BLaER1 (cell line): ENCODE data around the gene SLC22A5.
"Not testable (repeated sequence)": the region's sequence is repeated elsewhere in the genome, so short reads cannot be mapped to it uniquely, and the experiment has no call there.

Source experiments
- H3K27ac ChIP-seq: shearing (Covaris generic); formaldehyde crosslinking; 2 replicates; pipeline ENCODE4 v1.8.1; 2022
- H3K27me3 ChIP-seq: shearing (Covaris generic); formaldehyde crosslinking; 2 replicates; pipeline ENCODE4 v1.8.1; 2022
- H3K36me3 ChIP-seq: shearing (Covaris generic); formaldehyde crosslinking; 2 replicates; pipeline ENCODE4 v1.8.1; 2022
- H3K4me1 ChIP-seq: shearing (Covaris generic); formaldehyde crosslinking; 2 replicates; pipeline ENCODE4 v1.8.1; 2022
- H3K4me2 ChIP-seq: shearing (Covaris generic); formaldehyde crosslinking; 2 replicates; pipeline ENCODE4 v1.8.1; 2022
- H3K4me3 ChIP-seq: shearing (Covaris generic); formaldehyde crosslinking; 2 replicates; pipeline ENCODE4 v1.8.1; 2022
- H3K9ac ChIP-seq: shearing (Covaris generic); formaldehyde crosslinking; 2 replicates; pipeline ENCODE4 v1.8.1; 2022
- H3K9me3 ChIP-seq: shearing (Covaris generic); formaldehyde crosslinking; 2 replicates; pipeline ENCODE4 v1.8.1; 2022
- H4K20me1 ChIP-seq: shearing (Covaris generic); formaldehyde crosslinking; 2 replicates; pipeline ENCODE4 v1.8.1; 2022
- Cebpa-rat ChIP-seq: shearing (Covaris generic); IDR thresholded peaks from 2 replicates; pipeline ENCODE4 v1.8.1; 2022

The SLC22A5 gene

GRCh38 chr5:132429463-132430440 lies 60.2 kb downstream of the SLC22A5 start:
- Histone ChIP-seq H3K4me3 (peak overlapping the region; percentile 17; the same call in 1 of the 2 replicates), H4K20me1 (no peaks in the 10 kb centered on the region), H3K27me3 (no peaks in the 10 kb centered on the region), H3K9ac (peak overlapping the region; percentile 93), H3K9me3 (no peaks in the 10 kb centered on the region), H3K27ac (peak overlapping the region; percentile 97), H3K4me2 (peak overlapping the region; percentile 94), H3K4me1 (peaks cover 97% of the 10 kb centered on the region), H3K36me3 (peaks cover 20% of the 10 kb centered on the region)
- no peak for TF ChIP-seq Cebpa-rat

- Histone ChIP-seq H3K4me2 (peak overlapping the region; percentile 94), H3K4me1 (peaks cover 97% of the 10 kb centered on the region)
These were observed 61.2 kb downstream of the SLC22A5 start for GRCh38 chr5:132430746-132431145.

GRCh38 chr5:132431632-132432031 lies 62.1 kb downstream of the SLC22A5 start:
- Histone ChIP-seq H3K4me1 (peaks cover 97% of the 10 kb centered on the region), H3K27me3 (no peaks in the 10 kb centered on the region), H3K4me3 (no peak overlapping the region), H3K36me3 (peaks cover 24% of the 10 kb centered on the region), H4K20me1 (no peaks in the 10 kb centered on the region), H3K9me3 (no peaks in the 10 kb centered on the region), H3K27ac (peak overlapping the region; percentile 97; the same call in 1 of the 2 replicates), H3K4me2 (peak overlapping the region; percentile 94), H3K9ac (no peak overlapping the region)
- no peak for TF ChIP-seq Cebpa-rat

More at GRCh38 chr5:132430746-132431145, 61.2 kb downstream of the SLC22A5 start:
- H3K9ac ChIP-seq: peak overlapping the region; percentile 93; the same call in 1 of the 2 replicates
- no peak overlapping the region for H3K4me3 ChIP-seq
- H3K27ac ChIP-seq: peak overlapping the region; percentile 97
- H4K20me1 ChIP-seq: no peaks in the 10 kb centered on the region
- H3K9me3 ChIP-seq: no peaks in the 10 kb centered on the region
- TF ChIP-seq Cebpa-rat: no peak
- H3K36me3 ChIP-seq: peaks cover 24% of the 10 kb centered on the region
- no peaks in the 10 kb centered on the region for H3K27me3 ChIP-seq

GRCh38 chr5:132433141-132433540 lies 63.6 kb downstream of the SLC22A5 start:
- peaks cover 24% of the 10 kb centered on the region for H3K36me3 ChIP-seq
- TF ChIP-seq Cebpa-rat: no peak
- H3K4me3 ChIP-seq: no peak overlapping the region
- no peak overlapping the region for H3K9ac ChIP-seq
- H3K4me1 ChIP-seq: peaks cover 97% of the 10 kb centered on the region
- no peaks in the 10 kb centered on the region for H3K27me3 ChIP-seq
- no peak overlapping the region for H3K4me2 ChIP-seq
- H3K9me3 ChIP-seq: no peaks in the 10 kb centered on the region
- H4K20me1 ChIP-seq: no peaks in the 10 kb centered on the region
- H3K27ac ChIP-seq: no peak overlapping the region

GRCh38 chr5:132434416-132435286 lies 65.1 kb downstream of the SLC22A5 start:
- H3K27ac ChIP-seq: peak overlapping the region; percentile 79; the same call in 1 of the 2 replicates

GRCh38 chr5:132435447-132435846 lies 65.9 kb downstream of the SLC22A5 start:
- TF ChIP-seq Cebpa-rat: no peak

More at GRCh38 chr5:132434416-132435286, 65.1 kb downstream of the SLC22A5 start:
- TF ChIP-seq Cebpa-rat: no peak
- H3K4me2 ChIP-seq: peak overlapping the region; percentile 81; the same call in 1 of the 2 replicates
- peaks cover 97% of the 10 kb centered on the region for H3K4me1 ChIP-seq
- peaks cover 27% of the 10 kb centered on the region for H3K36me3 ChIP-seq
- H3K9me3 ChIP-seq: no peaks in the 10 kb centered on the region
- no peaks in the 10 kb centered on the region for H4K20me1 ChIP-seq
- no peak overlapping the region for H3K9ac ChIP-seq
- H3K27me3 ChIP-seq: no peaks in the 10 kb centered on the region
- no peak overlapping the region for H3K4me3 ChIP-seq

GRCh38 chr5:132435886-132436285 lies 66.4 kb downstream of the SLC22A5 start:
- TF ChIP-seq Cebpa-rat: no peak
- Histone ChIP-seq H3K36me3 (peaks cover 36% of the 10 kb centered on the region), H3K4me2 (peak overlapping the region; percentile 81), H4K20me1 (no peaks in the 10 kb centered on the region), H3K27ac (peak overlapping the region; percentile 79), H3K4me1 (peaks cover 93% of the 10 kb centered on the region), H3K4me3 (no peak overlapping the region), H3K9ac (no peak overlapping the region), H3K27me3 (no peaks in the 10 kb centered on the region), H3K9me3 (no peaks in the 10 kb centered on the region)

More at GRCh38 chr5:132435447-132435846, 65.9 kb downstream of the SLC22A5 start:
- Histone ChIP-seq H3K9me3 (no peaks in the 10 kb centered on the region), H3K27me3 (no peaks in the 10 kb centered on the region), H3K4me2 (peak overlapping the region; percentile 81), H4K20me1 (no peaks in the 10 kb centered on the region), H3K36me3 (peaks cover 32% of the 10 kb centered on the region), H3K4me3 (no peak overlapping the region), H3K27ac (peak overlapping the region; percentile 79), H3K9ac (no peak overlapping the region), H3K4me1 (peaks cover 97% of the 10 kb centered on the region)

- Histone ChIP-seq H3K4me3 (0 out of 2 replicates have a peak overlapping the region, but pooled peaks have one; percentile 9), H3K4me2 (peak overlapping the region; percentile 81), H3K27me3 (no peaks in the 10 kb centered on the region), H3K4me1 (peaks cover 82% of the 10 kb centered on the region), H4K20me1 (no peaks in the 10 kb centered on the region), H3K36me3 (peaks cover 42% of the 10 kb centered on the region), H3K9me3 (no peaks in the 10 kb centered on the region), H3K9ac (peak overlapping the region; percentile 63), H3K27ac (peak overlapping the region; percentile 79)
- no peak for TF ChIP-seq Cebpa-rat
These were observed 67.4 kb downstream of the SLC22A5 start for GRCh38 chr5:132436936-132437335.

- Histone ChIP-seq H4K20me1 (no peaks in the 10 kb centered on the region), H3K4me2 (peak overlapping the region; percentile 81), H3K27me3 (no peaks in the 10 kb centered on the region), H3K4me3 (no peak overlapping the region), H3K36me3 (peaks cover 34% of the 10 kb centered on the region), H3K9ac (peak overlapping the region; percentile 63; the same call in 1 of the 2 replicates), H3K4me1 (peaks cover 80% of the 10 kb centered on the region), H3K27ac (peak overlapping the region; percentile 79), H3K9me3 (no peaks in the 10 kb centered on the region)
- no peak for TF ChIP-seq Cebpa-rat
These were observed 68.2 kb downstream of the SLC22A5 start for GRCh38 chr5:132437604-132438266.

- not testable (repeated sequence) for H3K27me3 ChIP-seq, H4K20me1 ChIP-seq, H3K4me3 ChIP-seq, H3K9me3 ChIP-seq
- Histone ChIP-seq H3K27ac (peak overlapping the region; percentile 62), H3K9ac (peak overlapping the region; percentile 52; the same call in 1 of the 2 replicates), H3K4me1 (peaks cover 80% of the 10 kb centered on the region), H3K36me3 (peaks cover 33% of the 10 kb centered on the region), H3K4me2 (peak overlapping the region; percentile 81)
These were observed 68.7 kb downstream of the SLC22A5 start for GRCh38 chr5:132438267-132438645.
